Stimulated activated CD8-positive, alpha-beta memory T cell treated with anti-CD3 and anti-CD28 coated beads, Interleukin-4, amount 100 ng/mL, for 48 hours (primary cell): ENCODE results near the gene EGFL6.

Experiments used
- DNase-seq: peaks from one replicate; pipeline ENCODE4 v3.0.0-alpha.2; 2020

Gene EGFL6, protein sequence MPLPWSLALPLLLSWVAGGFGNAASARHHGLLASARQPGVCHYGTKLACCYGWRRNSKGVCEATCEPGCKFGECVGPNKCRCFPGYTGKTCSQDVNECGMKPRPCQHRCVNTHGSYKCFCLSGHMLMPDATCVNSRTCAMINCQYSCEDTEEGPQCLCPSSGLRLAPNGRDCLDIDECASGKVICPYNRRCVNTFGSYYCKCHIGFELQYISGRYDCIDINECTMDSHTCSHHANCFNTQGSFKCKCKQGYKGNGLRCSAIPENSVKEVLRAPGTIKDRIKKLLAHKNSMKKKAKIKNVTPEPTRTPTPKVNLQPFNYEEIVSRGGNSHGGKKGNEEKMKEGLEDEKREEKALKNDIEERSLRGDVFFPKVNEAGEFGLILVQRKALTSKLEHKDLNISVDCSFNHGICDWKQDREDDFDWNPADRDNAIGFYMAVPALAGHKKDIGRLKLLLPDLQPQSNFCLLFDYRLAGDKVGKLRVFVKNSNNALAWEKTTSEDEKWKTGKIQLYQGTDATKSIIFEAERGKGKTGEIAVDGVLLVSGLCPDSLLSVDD

DNA sequence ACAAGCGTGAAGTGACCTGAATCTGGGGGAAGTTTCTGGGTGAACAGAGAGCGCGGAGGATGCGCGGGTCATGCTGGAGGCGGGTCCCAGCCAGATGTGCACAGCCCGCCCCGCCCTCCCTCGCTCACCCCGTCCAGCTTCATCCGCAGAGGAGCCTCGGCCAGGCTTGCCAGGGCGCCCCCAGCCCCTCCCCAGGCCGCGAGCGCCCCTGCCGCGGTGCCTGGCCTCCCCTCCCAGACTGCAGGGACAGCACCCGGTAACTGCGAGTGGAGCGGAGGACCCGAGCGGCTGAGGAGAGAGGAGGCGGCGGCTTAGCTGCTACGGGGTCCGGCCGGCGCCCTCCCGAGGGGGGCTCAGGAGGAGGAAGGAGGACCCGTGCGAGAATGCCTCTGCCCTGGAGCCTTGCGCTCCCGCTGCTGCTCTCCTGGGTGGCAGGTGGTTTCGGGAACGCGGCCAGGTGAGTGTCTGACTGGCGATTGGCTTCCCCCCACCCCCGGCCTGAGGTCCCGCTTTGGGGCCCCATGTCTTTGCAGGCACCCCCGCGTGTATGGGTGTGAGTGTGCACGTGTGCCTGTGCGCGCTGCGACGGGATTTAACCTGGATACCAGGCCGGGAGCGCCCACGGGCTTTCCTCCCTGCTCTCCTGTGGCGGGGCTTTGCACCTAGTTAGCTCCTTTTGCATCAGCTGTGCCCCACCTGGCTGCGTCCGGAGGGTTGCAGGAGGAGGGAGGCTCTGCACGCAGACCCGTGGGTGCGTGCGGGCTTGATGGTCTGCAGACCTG is at the start of gene EGFL6:
TSS of gene EGFL6 (plus strand) at position 123 of the 782 bp plus-strand sequence. CDS start at position 384, 261 bp downstream.
- no peak for DNase-seq

DNA sequence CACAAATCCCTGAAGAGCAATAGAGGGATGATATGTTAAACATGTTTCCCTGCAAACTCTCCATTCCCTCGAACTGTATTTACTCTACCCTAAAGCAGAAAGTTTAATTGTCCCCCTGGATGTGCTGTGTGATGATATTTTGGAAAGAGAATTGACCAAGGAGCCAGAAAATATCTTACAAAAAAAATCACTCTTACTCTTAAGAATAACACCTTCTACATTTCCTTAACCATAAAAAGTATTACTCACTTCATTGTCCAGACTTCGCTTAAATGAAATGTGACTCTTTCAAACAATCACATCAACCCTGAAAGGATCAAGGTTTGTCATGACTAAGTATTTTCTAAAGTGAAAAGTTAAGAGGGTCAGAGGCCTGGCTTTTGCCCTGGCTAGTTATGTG is 49.0 kb upstream of the EGFL6 start:
- DNase-seq: no peak

DNA sequence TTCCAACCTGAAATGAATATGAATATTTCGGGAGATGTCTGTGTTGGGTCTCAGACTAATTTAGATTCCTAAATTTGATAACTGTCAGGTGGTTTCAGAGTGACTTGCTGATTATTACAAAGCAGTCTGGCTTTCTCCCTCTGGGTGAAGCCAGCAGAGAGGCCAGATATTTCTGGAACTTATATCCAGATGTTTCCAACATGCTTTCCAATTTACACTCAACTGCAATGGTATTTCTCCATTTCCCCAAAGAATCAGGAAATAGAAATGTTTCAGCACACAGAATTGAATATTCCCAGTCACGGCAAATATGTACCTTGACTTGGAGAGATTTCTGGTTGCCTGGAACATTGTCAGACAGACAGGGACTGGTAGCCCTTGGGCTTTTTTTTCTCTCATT is 48.5 kb upstream of the EGFL6 start:
- DNase-seq: no peak

DNA sequence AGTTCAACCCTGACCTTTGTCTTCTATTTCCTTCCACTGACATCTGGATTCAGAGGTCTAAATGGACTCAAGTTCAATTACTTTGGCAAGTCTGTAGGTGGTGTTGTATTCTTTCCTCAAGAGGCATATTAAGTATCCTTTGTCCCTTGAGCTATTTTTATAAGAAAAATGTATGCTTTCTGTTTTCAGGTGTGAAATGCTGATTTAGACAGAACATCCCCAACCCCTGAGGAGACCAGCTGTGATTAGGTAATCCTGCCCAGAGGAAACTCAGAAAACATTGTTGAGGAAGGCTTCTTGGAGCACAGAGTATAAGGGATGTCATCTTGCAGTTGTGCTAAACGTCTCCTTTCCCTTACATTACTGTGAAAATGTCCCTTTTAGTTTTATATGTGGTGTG is 46.6 kb upstream of the EGFL6 start:
- DNase-seq: no peak

DNA sequence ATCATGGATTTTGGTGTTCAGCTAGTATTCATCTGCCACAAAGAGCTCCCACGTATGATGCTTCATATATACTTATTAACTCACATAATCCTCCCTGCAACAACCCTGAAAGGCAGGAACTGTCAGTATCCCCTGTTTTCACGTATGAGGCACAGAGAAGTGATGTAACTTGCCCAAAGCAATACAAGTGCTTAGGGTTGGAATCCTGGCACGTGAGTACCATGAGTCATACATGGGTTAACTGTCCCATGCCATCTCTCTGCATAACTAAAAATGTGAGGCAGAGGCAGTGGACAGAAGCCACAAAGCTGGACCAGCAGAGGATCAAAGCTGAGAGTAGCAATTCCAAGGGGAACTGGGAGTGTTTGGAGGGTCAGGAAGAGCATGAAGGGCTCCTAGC is 35.7 kb upstream of the EGFL6 start:
- no peak for DNase-seq

DNA sequence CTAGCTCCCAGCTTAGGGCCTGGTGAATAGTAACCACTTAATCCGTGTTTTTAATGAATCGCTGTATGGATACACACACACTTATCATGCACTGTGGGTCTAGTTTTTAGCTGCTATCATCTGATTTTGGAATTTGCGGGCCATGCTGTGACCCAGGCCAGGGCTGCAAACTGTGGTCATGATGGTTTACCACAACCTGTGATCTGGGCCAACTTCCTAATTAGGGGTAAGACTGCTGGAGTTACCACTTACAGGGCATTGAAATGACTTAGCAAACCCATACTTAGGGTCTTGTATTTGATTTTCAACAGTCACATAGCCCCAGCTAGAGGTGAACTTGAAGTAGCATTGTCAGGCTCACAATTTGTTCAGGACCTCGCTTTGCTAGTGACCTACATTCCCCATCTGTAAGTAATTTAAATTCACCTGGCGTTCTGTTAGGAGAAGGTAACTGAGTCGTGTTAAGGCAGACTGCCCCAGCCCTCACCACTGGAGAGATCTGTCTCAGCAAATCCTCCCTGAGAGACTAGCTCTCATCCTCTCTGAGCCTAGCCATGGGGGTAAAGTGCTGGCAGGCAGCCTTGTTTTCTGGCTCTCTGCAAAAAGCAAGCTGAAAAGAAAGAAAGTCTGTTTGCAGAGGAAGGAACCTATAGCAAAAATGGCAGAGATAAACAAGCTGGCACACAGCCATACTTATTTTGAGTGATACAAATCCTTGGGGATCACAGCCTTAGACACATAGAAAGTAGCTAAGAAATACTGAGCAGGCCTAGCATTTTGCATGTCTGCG is 33.8 kb upstream of the EGFL6 start:
- DNase-seq: no peak

DNA sequence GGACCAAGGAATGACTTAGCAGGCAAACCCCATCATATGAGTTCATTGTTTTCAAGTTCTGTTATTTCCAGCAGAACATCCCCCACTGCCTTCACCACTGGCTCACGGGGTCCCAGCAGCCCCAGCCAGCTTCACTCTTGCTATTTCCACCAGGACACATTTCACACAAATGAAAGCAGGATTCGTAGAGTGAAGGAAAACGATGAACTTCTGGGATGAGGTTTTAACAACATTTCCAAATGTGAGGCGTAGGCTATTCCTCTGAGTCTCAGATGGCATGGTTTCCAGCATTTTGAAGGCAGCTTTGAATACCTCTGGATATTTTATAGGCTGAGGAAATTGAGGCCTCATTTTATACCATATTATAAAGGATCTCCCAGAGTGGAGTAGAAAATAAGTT is 32.9 kb upstream of the EGFL6 start:
- DNase-seq: no peak

DNA sequence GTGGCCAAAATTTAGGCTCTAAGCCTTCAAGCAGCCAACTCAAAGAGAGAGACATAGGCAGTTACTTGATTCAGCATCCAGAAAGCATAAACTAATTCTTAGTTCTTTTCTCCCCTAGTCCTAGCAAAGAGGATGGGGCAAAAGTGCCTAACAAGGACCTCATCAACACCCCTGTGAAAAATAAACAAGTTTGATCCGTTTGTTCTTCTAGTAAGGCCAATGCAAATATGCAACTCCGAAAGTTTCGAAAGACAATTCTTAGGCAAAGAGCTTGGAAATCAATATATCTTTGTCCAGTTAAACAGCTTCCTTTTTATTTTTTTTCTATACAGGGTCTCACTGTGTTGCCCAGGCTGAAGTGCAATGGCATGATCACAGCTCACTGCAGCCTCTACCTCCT is 31.0 kb upstream of the EGFL6 start:
- DNase-seq: no peak

DNA sequence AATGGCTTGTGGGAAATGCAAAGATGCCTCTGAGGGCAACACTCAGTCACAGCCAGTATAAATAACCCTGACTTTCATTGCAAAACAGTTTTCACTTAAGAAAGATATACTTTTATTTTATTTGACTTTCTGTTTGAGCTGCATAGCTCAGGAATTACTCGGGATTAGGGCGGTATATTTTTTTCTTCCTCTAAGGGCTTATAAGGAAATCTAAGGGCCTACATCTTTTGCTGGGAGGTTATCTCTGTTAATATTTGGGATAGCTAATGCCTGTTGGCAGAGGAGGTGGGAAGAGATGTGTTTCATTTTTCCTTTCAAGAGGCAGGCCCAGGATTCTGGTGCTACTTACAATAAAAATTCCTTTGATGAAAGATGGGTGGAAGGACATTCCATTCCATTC is 28.8 kb upstream of the EGFL6 start:
- no peak for DNase-seq

DNA sequence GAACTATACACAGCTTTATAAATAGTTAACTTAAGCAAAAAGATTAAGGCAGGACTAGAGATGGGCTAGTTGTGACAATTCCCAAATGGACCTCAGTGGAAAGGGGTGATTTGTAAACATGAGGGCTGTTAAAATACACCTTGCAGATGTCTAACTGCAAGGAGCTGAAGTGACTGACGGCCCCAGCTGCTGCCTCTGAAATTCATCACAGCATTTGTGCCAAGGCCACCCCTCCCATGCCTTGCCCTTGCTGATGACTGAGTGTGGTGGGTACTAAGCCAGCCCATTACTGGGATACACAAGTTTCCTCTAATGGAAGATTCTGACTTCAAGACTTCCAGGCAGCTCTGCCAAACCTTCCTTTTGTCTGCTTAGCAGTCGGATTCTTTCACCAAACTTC is 23.7 kb upstream of the EGFL6 start:
- no peak for DNase-seq

DNA sequence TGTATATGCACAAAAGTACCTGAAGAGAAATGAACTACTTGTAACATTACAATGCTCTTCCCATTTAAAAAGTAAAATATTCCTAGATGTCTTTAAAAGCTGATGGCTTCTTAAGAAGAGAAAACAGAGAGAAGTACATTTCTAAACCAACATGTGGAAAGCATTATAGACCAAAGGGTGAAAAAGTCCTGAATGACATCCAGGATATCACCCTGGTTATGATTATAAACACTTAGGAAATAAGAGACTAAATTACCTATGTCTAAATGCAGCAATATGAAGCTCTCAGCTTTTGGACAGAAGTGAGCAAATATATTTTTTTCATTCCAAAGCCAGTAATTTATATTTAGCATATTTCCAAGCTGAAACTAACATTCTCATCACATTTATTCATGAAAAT is 21.7 kb upstream of the EGFL6 start:
- DNase-seq: no peak

DNA sequence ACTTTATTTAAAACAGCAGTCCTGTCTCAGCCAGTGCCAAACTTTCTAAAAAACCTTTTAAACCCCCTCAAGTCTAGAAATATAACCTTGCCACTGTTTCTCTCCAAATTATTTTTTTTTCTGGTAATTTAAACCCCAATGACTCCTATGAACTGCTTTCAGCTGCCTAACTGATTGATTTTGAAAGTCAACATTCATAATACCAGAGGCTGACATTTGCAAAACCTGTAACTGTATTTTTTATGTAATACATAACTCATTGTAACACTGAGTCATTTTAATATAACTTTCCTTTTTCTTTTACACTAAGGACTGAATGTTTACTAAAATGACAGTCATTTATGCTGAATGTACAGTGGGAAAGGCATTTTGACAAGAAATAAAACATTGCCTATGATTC is 19.1 kb upstream of the EGFL6 start:
- DNase-seq: no peak

DNA sequence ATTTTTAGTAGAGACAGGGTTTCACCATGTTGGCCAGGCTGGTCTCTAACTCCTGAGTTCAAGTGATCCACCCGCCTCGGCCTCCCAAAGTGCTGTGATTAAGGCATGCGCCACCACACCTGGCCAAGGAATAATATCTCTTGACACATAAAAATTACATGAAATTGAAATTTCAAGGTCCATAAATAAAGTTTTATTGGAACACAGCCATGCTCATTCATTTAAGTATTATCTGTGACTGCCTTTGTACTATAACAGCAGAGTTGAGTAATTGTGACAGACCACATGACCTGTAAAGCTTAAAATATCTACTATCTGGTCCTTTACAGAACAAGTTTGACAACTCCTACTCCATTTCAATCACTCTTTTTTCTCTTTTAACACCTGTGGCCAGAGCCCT is 17.8 kb upstream of the EGFL6 start:
- no peak for DNase-seq

DNA sequence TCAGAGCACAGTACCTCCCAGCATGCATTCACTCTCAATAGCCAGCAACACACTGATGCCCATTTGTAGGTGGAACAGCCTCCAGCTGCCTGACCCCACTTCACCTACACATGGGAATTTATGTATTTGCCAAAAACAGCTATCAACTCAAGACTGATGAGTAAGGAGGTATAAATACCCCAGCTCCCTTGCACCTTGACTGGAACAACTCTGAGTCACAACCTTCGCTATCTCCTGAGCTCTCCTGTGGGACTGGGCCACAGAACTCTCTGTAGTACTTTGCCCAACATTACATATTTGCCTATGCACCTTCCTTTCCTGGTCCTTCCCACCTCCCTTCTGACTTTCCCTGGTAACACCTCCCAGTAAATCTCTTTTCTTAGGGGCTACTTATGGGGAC is 16.5 kb upstream of the EGFL6 start:
- no peak for DNase-seq

DNA sequence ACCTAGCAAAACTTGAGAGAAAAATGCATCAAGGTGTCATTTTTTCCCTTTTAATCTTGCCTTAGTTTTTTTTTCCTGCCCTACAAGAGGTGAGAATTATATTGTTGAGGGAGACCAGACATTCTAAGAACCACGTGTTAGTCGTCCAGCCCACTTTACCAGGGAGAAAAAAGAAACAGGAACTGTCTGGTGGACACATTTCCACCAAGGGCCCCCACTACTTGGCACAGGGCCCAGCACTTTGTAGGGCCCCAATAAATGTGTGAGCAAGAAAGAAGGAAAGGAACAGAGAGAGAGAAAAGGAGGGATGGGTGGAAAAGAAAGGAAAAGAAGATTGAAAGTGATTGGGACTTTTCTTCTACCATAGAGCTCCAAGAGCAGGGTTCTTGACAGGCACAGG is 3.9 kb upstream of the EGFL6 start:
- DNase-seq: no peak

DNA sequence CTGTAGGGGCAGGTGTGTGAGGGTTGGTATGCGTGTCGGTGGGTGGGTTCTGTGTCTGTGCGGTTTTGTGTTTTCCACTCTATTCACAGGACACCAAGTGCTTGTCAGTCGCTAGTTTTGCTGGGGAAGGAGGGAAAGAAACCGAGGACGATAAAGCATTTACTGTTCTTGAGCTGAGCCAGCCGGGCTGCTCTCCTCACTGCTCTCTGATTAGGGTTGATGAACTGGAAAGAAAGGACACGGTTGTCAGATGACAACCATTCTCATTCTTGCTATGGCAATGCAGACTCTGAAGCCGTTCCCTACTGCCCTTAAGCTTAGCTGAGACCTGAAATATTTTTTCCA is 832 bp downstream of the EGFL6 start:
- DNase-seq: no peak

DNA sequence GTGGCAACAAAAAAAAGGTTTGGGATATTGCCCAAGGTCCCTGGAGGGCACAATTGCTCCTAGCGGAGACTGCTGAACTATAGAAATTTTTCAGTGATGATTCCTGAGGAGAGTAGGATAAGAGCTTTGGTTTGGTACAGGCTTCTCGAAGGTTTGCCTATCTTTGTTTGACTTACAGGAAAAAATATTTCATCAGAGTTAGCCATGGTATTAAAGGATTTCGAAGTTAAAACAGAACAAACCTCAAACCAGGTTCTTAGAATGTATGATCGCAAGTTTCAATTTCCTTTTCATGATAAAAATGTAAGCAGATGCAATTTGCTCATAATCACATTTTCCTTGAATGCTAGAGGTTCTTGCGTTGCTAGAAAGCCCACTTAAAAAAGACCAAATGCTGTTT is 1.7 kb downstream of the EGFL6 start:
- no peak for DNase-seq

DNA sequence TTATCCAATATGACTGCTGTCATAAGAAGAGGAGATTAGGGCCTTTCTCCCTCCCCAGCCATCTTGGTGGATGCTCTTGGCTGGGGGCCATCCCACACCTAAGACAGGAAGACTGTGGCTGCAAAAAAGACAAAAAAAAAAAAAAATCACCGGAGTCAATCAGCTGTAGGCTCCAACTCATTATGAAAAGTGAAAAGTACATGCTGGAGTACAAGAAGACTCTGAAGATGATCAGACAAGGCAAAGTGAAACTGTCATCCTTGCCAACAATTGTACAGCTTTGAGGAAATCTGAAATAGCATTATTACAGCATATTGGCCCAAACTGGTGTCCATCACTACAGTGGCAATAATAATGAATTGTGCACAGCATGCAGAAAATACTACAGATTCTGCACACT is 5.2 kb downstream of the EGFL6 start:
- no peak for DNase-seq

DNA sequence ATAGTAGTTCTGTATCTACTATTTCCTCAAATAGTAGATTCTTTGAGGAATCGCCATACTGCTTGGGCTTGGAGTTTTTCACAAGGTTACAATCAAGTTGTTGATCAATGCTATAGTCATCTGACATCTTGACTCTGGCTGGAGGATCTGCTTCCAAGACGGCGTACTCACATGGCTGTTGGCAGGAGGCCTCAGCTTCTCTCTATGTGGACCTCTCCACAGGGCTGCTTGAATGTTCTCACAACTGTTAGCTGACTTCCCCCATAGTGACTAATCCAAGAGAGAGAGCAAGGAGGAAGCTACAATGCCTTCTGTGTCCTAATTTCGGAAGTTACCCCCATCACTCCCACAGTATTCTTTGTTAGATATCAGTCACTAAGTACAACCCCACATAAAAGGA is 10.3 kb downstream of the EGFL6 start:
- no peak for DNase-seq

DNA sequence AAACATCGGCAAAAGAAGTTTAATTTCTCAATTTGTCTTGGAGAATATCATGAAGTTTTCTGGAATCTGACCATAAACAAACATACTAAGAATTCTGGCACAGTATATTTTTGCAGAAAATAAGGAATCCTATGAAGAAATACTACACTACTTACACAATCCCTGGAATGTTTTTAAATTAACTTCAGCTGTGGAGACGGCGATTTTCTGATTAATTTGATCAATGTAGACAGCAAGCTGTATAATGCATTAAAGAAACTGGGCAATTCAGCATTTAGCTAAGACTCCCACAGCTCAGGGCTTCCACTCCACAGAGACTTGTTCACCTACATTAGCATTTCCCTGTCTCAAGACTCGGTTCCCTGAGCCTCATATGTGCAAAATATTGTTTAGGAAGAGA is 12.2 kb downstream of the EGFL6 start:
- no peak for DNase-seq

DNA sequence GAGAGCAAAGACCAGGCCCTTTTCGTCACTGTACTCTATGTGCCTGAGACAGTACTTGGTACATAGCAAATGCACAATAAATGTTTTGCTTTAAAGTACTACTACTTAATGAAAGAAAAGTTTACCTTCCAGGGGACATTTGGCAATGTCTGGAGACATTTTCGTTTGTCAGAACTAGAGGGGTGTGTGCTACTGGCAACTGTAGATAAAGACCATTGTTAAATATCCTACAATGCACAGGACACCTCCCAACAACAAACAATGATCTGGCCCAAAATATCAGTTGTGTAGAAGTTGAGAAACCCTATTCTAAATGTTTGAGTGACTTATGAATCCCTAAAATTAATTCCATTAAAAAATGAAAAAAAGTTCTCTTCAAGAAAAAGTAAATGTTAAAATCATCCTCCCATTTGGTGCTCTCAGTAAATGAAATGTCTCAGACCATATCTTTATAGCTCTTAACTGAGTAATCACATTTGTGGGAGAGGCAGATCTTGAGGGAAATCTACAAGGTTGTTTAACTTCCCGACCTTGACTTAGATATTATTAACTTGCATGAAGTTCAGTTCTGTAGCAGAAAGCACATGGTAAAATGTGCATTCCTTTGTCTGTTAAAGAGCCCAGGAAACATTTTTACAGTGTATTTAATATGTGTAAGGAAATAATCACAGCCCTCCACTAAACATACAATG is 18.5 kb downstream of the EGFL6 start:
- DNase-seq: no peak

DNA sequence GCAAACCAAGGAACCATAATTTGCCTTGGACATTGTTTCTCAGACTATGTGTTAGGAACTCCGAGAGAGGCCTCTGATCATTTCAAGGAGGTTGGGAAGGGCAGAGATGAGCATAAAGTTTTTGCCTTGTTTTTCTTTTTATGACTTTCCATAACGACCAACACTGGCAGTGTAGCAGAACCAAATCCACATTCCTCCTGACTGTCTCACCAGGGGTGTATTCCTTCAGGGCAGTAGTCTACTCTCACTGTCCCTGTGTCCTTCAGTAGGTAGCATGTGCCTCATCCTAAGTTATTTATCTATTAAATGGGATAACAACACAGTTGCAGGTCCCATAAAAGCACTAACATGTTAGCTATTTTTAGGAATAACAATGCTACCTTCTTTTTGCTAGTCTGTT is 20.8 kb downstream of the EGFL6 start:
- no peak for DNase-seq

DNA sequence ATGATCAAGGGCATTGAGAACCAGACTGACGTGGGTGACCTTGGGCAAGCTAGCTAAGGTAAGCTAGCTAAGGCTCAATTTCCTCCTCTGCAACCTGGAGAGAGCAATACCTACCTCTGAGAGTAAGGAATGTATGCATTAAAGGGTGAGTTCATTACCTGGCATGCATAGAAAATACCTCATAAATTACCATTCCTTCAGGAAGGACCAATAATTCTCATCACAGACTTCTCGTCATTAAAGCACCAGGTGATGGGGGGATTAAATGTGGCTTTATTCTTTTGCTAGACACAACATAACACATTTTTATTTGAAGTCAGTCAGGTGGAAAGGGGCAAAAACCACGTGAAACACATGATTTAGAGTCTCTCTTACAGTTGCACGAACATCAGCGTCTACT is 21.5 kb downstream of the EGFL6 start:
- DNase-seq: no peak
